GM12874 (cell line): ENCODE measurements around the gene HYLS1.

ENCODE experiments used
- TF ChIP-seq, protein P1 (sequence below): IDR thresholded peaks from 2 replicates; pipeline ENCODE4 v1.5.1; 2011; ENCODE audit warnings: low read depth, mild to moderate bottlenecking, control low read depth, low read length, moderate library complexity; ENCODE audit not compliant: insufficient read depth

The HYLS1 gene

GRCh38 chr11:125892994-125893393 is 5.5 kb downstream of the HYLS1 start:
- TF ChIP-seq, protein P1, sequence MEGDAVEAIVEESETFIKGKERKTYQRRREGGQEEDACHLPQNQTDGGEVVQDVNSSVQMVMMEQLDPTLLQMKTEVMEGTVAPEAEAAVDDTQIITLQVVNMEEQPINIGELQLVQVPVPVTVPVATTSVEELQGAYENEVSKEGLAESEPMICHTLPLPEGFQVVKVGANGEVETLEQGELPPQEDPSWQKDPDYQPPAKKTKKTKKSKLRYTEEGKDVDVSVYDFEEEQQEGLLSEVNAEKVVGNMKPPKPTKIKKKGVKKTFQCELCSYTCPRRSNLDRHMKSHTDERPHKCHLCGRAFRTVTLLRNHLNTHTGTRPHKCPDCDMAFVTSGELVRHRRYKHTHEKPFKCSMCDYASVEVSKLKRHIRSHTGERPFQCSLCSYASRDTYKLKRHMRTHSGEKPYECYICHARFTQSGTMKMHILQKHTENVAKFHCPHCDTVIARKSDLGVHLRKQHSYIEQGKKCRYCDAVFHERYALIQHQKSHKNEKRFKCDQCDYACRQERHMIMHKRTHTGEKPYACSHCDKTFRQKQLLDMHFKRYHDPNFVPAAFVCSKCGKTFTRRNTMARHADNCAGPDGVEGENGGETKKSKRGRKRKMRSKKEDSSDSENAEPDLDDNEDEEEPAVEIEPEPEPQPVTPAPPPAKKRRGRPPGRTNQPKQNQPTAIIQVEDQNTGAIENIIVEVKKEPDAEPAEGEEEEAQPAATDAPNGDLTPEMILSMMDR = no peak

- TF ChIP-seq, protein P1 = no peak
Measured at GRCh38 chr11:125901872-125902271, 14.4 kb downstream of the HYLS1 start.

GRCh38 chr11:125902277-125902926 is 14.9 kb downstream of the HYLS1 start:
- TF ChIP-seq, protein P1 = no peak

DNA sequence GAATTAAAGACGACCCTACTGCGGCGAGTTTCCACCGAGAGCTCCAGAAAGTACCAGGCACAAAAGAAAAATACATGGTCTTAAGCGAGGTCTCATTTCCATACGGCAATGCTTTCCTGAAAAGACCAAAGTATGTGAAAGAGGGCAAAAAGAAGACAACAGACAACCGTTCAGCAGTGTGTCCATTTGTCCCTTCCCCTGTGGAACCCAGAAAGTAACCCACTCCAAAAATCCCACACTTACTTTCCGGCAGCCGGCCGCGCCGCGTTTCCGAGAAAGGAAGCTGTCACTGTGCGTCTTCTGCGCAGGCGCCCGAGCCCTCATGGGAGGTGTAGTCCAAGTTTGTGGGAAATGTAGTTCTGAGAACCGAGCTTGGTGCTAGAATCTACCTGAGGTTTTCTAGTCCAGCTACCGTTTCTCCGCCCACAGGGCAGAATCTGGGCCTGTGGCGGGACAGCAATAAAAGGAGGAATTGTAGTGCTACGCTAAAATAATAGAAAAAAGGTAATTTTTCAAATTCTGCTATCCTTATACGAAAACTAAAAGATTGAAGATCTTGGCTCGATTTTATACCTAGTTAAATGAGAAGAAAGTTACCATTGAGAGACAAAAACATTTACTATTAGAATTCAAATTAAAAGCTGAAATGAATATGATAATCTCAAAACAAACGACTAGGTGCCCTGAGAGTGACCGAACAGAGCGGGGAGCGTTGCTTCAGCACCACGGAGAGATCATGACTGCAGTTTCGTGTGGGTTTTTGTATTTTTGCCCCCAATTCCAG is 15.7 kb downstream of the HYLS1 start, which contains the start of gene PUS3:
PUS3 (minus strand) TSS at position 280 of the 784 bp plus-strand sequence. CDS start 6,922 bp downstream, outside the sequence.
- TF ChIP-seq, protein P1 = no peak

DNA sequence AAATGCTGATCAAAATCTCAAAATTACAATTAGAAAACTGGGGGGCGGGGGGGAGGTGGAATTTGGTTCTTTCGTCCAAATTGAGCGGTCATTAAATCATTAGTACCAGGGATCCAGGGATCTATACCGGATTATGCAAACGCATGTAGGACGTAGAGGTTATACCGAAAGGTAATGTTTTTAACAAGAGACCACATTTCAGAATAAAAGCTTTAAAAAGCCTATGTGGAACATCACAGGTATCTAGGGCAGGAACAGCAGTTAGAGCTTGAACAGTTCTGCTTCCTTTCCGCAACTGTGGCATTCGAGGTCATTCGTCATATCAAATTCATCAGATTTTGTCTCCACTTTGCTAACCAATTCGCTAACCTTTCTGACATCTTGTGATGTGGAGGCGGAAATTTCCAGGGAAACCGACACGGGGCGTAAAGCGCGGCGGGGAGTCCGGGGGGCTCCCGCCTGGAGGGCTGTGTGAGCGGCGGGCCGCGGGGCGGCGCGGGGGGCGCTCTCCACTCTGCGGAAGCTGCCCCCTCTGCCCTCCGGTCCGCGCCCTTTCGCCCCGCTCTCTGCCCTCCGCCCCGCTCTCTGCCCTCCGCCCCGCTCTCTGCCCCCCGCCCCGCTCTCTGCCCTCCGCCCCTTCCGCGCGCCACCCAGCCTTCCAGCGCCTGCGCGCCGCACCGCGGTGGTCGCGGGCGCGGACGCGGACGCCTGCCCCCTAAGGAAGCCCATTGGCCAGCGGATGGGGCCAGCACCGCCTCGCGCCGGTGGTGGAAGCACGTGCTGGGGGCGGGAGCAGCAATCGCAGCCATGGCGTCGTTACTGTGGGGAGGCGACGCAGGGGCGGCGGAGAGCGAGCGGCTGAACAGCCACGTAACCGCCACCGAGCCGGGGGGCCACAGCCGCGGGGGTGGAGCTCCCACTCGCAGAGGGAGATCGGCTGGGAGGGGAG is 16.5 kb downstream of the HYLS1 start, which contains the start of gene DDX25:
DDX25 (plus strand) TSS at position 798 of the 949 bp plus-strand sequence; CDS start at position 808, 10 bp downstream.
- TF ChIP-seq, protein P1 = no peak

DNA sequence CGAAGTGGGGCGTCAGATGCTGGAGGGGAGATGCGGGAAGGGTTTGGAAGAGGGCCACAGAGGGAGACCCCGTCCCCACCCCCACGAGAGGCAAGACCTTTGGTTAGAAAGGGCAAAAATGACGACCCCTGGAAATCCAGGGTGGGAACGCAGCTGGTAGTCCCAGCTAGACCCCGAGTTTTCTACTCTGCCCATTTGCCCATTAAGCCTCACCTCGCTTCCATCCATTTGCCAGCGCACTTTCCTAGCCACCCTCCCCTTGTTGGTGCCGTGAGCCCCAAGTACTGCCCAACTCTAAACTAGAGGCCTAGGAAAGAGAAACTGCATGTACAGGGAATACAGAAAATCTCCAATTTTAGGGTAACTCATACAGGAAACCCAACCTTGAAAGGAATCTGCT is 17.2 kb downstream of the HYLS1 start:
- TF ChIP-seq, protein P1 = no peak
